Sigmoid colon (tissue), 7 donors: ENCODE measurements around the gene EMP2. TPM values are rescaled to one million over a fixed set of nuclear protein-coding genes. Genes with fewer than 3 reads are reported as not detected.

Experiments used
- DNase-seq: peaks from one replicate; pipeline ENCODE4 v3.0.0-alpha.2; 2019
- H3K27ac ChIP-seq, 4 donors: fragments of 200-600 bp; sonication (generic); one replicate each; pipeline ENCODE4 v1.5.1; 2016 to 2019; ENCODE audit warnings: mild to moderate bottlenecking in 1 of 4
- H3K27me3 ChIP-seq, 3 donors: fragments of 200-600 bp; sonication (generic); one replicate each; pipeline ENCODE4 v1.5.1; 2019; ENCODE audit warnings: mild to moderate bottlenecking in 1 of 3
- H3K36me3 ChIP-seq, 4 donors: fragments of 200-600 bp; sonication (generic); one replicate each; pipeline ENCODE4 v1.5.1; 2016 to 2019
- H3K4me1 ChIP-seq, 4 donors: fragments of 200-600 bp; sonication (generic); one replicate each; pipeline ENCODE4 v1.5.1; 2017 to 2019
- H3K4me3 ChIP-seq, 4 donors: fragments of 200-600 bp; sonication (generic); one replicate each; pipeline ENCODE4 v1.5.1; 2017 to 2019; ENCODE audit warnings: mild to moderate bottlenecking in 2 of 4, moderate library complexity in 1 of 4
- H3K9me3 ChIP-seq, 4 donors: fragments of 200-600 bp in 3 of 4; sonication (generic) in 3 of 4; one replicate each; pipeline versions ENCODE4 v1.5.1 to v1.6.1; 2013 to 2019
- EP300 ChIP-seq, 4 donors: sonication (generic); formaldehyde crosslinking; IDR thresholded peaks; one replicate each; pipeline ENCODE4 v1.6.1; 2017; ENCODE audit warnings: antibody characterized with exemption in 4 of 4
- POLR2A ChIP-seq, 2 donors: fragments of 450-650 bp; IDR thresholded peaks; one replicate each; pipeline ENCODE4 v1.6.1; 2016; ENCODE audit warnings: antibody characterized with exemption in 2 of 2, mild to moderate bottlenecking in 2 of 2, moderate library complexity in 2 of 2
- POLR2AphosphoS5 ChIP-seq, 4 donors: sonication (generic); formaldehyde crosslinking; IDR thresholded peaks; one replicate each; pipeline ENCODE4 v1.6.1; 2017; ENCODE audit warnings: antibody characterized with exemption in 4 of 4
- WGBS, 2 donors: extraction: QIAGEN DNeasy Blood & Tissue Kit; methylation state at CpG; one replicate each; pipeline ENCODE4 v1.1.7; 2013; 5-methylcytosine and 5-hydroxymethylcytosine counted together
- intact Hi-C: fragments of 100-400 bp; cut with DNase I; formaldehyde crosslinking; loops from one replicate; pipeline ENCODE4 v1.15.1; 2023
- polyA plus RNA-seq, 3 donors: library from polyadenylated mRNA; stranded (reverse); fragments of 200-250 nt; gene quantifications; one replicate each; pipeline ENCODE4 v1.2.3, GENCODE V29; 2013
- total RNA-seq, 4 donors: library from RNA; depleted of rRNA; stranded (reverse); fragments of >200 nt; gene quantifications; one replicate each; pipeline ENCODE4 v1.1.0, GENCODE V29; 2016
- TF ChIP-seq, protein P1 (sequence below), 4 experiments: fragments of 450-650 bp in 3 of 4; fragments of 200-600 bp in 1 of 4; IDR thresholded peaks; one replicate each; pipeline ENCODE4 v1.5.1; 2016 to 2019; ENCODE audit warnings: antibody characterized with exemption in 4 of 4, mild to moderate bottlenecking in 3 of 4, moderate library complexity in 2 of 4
- donor health status: healthy with polysubstance abuse.
- donor health status: Bipolar disorder and iron deficiency.
- donor health status: healthy.

The EMP2 gene
- total and polyA plus RNA-seq, 7 donors = 7.2 to 57.3 (median 39.2) TPM

DNA sequence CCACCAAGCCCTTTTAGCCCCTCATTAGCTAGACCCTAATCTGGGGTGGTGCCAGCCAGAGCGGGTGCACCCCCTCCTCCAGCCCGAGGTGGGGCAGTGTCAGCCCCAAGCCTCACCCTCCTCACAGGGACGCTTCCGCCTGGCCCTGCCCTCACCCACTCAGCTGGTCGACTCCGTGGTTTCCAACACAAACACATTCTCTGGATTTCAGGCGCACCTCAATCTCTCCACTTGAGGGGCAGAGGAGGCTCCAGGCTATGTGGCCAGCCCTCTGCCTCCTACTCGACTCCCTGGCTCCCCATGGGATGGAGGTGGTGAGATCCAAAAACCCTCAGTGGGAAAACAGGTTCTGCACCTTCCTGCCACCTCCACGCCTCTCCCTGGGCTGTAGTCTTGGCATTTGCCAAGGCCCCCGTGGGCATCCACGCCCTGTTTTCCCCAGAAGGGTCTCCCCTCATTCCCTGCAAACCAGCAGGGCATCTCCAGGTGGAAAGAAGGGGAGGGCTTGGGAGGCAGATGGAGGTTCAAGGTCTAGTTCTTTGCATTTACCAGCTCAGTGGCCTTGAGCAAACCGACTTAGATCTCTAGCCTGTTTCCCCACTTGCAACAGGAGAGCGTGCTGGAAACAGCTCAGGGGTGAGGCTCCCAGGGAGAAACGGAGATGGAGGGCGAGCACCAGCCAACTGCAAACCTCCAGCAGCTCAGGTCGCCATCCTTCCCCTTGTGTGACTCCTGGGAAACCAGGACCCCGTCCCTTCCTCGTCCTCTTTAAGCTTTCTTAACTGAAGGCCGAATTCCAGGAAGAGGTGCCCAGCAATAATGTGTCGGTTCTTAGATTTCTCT is 1.7 kb downstream of the EMP2 start:
- intact Hi-C loops = no loop called here
- DNase-seq = no peak

DNA sequence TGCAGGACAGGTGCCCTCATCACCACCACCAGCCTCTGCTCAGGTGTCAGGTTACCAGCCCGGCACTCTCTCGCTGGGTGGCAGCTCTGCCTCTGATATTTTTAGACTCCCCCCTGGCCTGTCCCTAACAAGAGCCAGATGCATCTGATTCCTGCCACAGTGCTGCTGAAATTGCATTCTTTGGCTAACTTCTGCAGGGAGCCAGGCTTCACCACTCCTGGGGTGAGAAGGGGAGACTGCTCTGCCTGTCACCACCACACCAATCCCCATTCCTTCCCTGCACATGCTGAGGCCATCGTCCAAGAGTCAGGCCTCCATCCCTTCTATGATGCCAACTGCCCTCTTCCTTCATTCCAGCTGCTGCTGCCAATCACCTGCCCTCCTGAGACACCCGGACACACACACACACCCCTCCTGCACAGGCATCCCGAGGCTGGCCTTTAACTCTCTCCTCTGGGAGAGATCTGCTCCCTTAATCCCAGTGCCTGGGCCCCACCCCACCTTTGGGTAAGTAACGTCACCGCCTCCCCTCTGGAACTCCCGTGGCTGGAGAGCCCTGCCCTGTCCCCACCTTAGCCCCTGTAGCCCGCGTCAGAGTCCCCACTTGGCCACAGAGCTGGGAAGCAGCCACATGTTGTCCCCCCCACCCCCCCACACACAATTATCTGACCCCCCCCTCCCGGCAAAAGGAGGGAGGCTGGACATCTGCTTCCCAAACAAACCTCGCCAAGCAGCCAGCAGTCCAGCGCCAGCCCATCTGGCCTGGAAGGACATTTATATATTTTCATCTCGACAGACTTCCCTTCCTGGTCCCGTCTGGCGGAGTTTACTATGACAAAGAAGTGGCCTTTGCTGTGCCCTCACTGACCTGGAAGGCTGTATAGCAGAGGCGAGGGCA is 2.8 kb downstream of the EMP2 start:
- Histone ChIP-seq H3K27me3 (no peaks in the 10 kb centered on the region), H3K4me1 (peaks cover 0 to 56% (median 53%) of the 10 kb centered on the region in 4 donors), H3K9me3 (no peaks in the 10 kb centered on the region), H3K27ac (peak overlapping the region; percentile 98 to 99 (median 98)), H3K36me3 (no peaks in the 10 kb centered on the region), H3K4me3 (peak overlapping the region in 3 of 4 donors; percentile 97 to 99 (median 98))
- TF ChIP-seq POLR2AphosphoS5 (IDR thresholded peaks at IDR 0.05) = no peak
- TF ChIP-seq, protein P1, sequence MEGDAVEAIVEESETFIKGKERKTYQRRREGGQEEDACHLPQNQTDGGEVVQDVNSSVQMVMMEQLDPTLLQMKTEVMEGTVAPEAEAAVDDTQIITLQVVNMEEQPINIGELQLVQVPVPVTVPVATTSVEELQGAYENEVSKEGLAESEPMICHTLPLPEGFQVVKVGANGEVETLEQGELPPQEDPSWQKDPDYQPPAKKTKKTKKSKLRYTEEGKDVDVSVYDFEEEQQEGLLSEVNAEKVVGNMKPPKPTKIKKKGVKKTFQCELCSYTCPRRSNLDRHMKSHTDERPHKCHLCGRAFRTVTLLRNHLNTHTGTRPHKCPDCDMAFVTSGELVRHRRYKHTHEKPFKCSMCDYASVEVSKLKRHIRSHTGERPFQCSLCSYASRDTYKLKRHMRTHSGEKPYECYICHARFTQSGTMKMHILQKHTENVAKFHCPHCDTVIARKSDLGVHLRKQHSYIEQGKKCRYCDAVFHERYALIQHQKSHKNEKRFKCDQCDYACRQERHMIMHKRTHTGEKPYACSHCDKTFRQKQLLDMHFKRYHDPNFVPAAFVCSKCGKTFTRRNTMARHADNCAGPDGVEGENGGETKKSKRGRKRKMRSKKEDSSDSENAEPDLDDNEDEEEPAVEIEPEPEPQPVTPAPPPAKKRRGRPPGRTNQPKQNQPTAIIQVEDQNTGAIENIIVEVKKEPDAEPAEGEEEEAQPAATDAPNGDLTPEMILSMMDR (IDR thresholded peaks at IDR 0.05) = no peak
- no peak for TF ChIP-seq EP300 (IDR thresholded peaks at IDR 0.05)
- no peak for TF ChIP-seq POLR2A (IDR thresholded peaks at IDR 0.05)
- DNase-seq = peak; percentile 68
- WGBS, 2 donors = 26 to 44% methylated on average over 17 of the region's 17 CpGs
- intact Hi-C loops = no loop called here

More for the DNA sequence above, 1.7 kb downstream of the EMP2 start:
- Histone ChIP-seq H3K27ac (peak overlapping the region; percentile 98 to 99 (median 98)), H3K4me3 (peak overlapping the region; percentile 15 to 99 (median 98)), H3K27me3 (no peaks in the 10 kb centered on the region), H3K4me1 (peaks cover 0 to 56% (median 53%) of the 10 kb centered on the region in 4 donors), H3K9me3 (no peaks in the 10 kb centered on the region), H3K36me3 (no peaks in the 10 kb centered on the region)
- TF ChIP-seq POLR2A (IDR thresholded peaks at IDR 0.05) = no peak
- TF ChIP-seq, protein P1 (IDR thresholded peaks at IDR 0.05) = no peak
- TF ChIP-seq POLR2AphosphoS5 (IDR thresholded peaks at IDR 0.05) = no peak
- no peak for TF ChIP-seq EP300 (IDR thresholded peaks at IDR 0.05)
- 12 to 53% methylated on average over 20 of the region's 20 CpGs for WGBS, 2 donors

DNA sequence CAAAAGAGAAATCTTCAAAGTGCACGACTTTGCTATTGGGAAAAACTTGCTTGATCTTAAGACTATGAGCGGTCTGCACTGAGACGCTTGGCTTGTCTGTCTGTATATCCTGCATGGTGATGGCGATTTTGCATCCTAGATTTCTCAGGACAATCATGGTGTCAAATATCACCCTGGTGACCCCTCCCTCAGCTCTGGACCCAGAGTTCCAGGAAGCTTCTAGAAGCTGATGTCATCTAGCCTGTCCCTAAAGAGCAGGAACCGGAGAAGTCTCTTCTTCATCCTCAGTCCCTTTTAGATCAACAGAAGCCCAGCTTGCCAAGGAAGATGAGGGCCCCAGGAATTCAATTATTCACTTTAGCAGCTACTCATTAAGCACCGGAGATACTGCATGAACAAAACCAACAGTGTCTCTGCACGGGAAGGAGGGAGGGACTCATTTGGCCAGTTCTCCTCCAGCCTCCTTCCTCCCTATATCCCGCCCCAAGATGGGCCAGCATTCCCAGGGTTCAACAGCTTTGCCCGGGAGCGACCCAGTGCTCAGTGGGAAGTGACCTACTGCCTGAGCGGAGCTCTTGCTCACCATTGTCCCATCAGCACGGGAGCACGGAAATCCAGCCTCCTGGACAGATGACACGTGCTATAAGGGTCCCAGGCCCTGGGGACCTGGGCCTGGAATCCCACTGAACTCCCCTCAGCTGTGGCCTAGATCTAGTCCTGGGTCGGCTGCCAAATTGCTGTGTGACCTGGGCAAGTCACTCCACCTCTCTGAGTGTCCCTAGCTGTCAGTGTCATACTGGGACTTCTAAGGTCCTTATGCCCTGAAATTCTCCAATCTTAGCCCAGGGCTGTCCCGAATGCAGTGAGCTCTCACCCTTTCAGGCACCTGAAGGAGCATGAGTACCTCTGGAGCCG is 3.8 kb downstream of the EMP2 start:
- H3K4me1 ChIP-seq = peaks cover 0 to 56% (median 54%) of the 10 kb centered on the region in 4 donors
- no peak for DNase-seq
- H3K36me3 ChIP-seq = no peaks in the 10 kb centered on the region
- H3K27ac ChIP-seq = peak overlapping the region; percentile 98 to 99 (median 98)
- no peak overlapping the region for H3K4me3 ChIP-seq
- intact Hi-C loops = no loop called here
- no peaks in the 10 kb centered on the region for H3K27me3 ChIP-seq
- WGBS, 2 donors = 79 to 82% methylated on average over 17 of the region's 17 CpGs
- no peaks in the 10 kb centered on the region for H3K9me3 ChIP-seq
- TF ChIP-seq POLR2A (IDR thresholded peaks at IDR 0.05) (no peak), POLR2AphosphoS5 (IDR thresholded peaks at IDR 0.05) (no peak), EP300 (IDR thresholded peaks at IDR 0.05) (no peak)
- TF ChIP-seq, protein P1 (IDR thresholded peaks at IDR 0.05) = no peak

DNA sequence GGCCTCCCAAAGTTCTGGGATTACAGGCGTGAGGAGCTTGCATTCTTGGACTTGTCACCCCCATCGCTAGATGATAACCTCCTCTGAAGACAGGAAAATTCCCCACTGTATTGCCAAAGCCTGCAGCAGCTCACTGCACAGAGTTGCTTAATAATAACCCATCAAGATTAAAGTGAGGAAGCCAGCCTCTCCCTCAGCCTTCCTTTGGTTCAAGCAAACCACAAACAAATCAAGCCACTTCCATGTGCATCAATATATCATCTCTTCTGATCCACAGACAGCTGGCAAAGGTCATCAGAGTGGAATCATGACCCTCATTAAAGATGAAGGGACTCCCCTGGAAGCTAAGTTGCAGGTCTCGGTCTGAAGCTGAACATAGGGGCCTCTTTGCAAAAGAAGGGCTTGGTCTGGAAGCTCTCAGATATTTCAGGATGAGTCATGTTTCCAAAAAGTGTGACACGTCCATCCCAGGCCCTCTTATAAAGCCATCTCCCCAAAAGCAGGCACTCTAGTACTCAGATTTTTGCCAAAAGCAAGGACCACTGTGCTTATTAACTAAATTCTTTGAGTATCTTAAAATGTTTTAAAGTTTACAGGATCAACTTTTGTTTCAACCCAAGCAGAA is 4.8 kb downstream of the EMP2 start:
- Histone ChIP-seq H3K27ac (peak overlapping the region in 3 of 4 donors; percentile 98 to 99 (median 99)), H3K9me3 (no peaks in the 10 kb centered on the region), H3K27me3 (no peaks in the 10 kb centered on the region), H3K36me3 (no peaks in the 10 kb centered on the region), H3K4me3 (no peak overlapping the region), H3K4me1 (peaks cover 0 to 48% (median 47%) of the 10 kb centered on the region in 4 donors)
- TF ChIP-seq, protein P1 (IDR thresholded peaks at IDR 0.05) = no peak
- TF ChIP-seq POLR2A (IDR thresholded peaks at IDR 0.05) (no peak), POLR2AphosphoS5 (IDR thresholded peaks at IDR 0.05) (no peak), EP300 (IDR thresholded peaks at IDR 0.05) (no peak)
- no peak for DNase-seq
- intact Hi-C loops = no loop called here
- WGBS, 2 donors = 66 to 81% methylated on average over 4 of the region's 4 CpGs
